ENCODE data around the gene CAPZB.

Gene CAPZB

GRCh38 chr1:19443326-19443725 is 42.0 kb downstream of the CAPZB start:
- Histone ChIP-seq H3K4me3 (ENCODE audit: low read length, poor library complexity, severe bottlenecking) (no peak overlapping the region), H3K9ac (ENCODE audit: low read depth, low read length, poor library complexity, severe bottlenecking) (no peak overlapping the region), H3F3A (ENCODE audit: low read depth) (no peaks in the 10 kb centered on the region), H3K9me3 (ENCODE audit: insufficient read depth, low read depth, low read length) (no peaks in the 10 kb centered on the region), H3K79me2 (ENCODE audit: insufficient read depth, low read length) (peaks cover 99% of the 10 kb centered on the region), H3K4me2 (ENCODE audit: low read depth, low read length, poor library complexity, severe bottlenecking) (no peak overlapping the region), H3K4me1 (ENCODE audit: insufficient read depth, low read length, poor library complexity, severe bottlenecking) (no peaks in the 10 kb centered on the region), H2AFZ (ENCODE audit: low read length) (no peak overlapping the region), H3K36me3 (ENCODE audit: insufficient read depth, low read length) (peaks cover 26% of the 10 kb centered on the region; the same call in 1 of the 2 replicates), H4K20me1 (ENCODE audit: insufficient read depth, low read length, poor library complexity, severe bottlenecking) (peaks cover 72% of the 10 kb centered on the region), H3K9me2 (replicated peaks; ENCODE audit: low read depth, low read length) (no peaks in the 10 kb centered on the region), H3K27me3 (ENCODE audit: insufficient read depth, low read length, poor library complexity, severe bottlenecking) (no peaks in the 10 kb centered on the region)
- TF ChIP-seq EZH2phosphoT487 (IDR thresholded peaks at IDR 0.05; ENCODE audit: borderline replicate concordance) = no peak
- TF ChIP-seq, protein P1, sequence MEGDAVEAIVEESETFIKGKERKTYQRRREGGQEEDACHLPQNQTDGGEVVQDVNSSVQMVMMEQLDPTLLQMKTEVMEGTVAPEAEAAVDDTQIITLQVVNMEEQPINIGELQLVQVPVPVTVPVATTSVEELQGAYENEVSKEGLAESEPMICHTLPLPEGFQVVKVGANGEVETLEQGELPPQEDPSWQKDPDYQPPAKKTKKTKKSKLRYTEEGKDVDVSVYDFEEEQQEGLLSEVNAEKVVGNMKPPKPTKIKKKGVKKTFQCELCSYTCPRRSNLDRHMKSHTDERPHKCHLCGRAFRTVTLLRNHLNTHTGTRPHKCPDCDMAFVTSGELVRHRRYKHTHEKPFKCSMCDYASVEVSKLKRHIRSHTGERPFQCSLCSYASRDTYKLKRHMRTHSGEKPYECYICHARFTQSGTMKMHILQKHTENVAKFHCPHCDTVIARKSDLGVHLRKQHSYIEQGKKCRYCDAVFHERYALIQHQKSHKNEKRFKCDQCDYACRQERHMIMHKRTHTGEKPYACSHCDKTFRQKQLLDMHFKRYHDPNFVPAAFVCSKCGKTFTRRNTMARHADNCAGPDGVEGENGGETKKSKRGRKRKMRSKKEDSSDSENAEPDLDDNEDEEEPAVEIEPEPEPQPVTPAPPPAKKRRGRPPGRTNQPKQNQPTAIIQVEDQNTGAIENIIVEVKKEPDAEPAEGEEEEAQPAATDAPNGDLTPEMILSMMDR (conservative IDR thresholded peaks at IDR 0.05; ENCODE audit: low read length) = no peak

- no peak overlapping the region for H3K4me3 ChIP-seq (ENCODE audit: low read length, poor library complexity, severe bottlenecking)
- H3K36me3 ChIP-seq (ENCODE audit: insufficient read depth, low read length) = peaks cover 27% of the 10 kb centered on the region; the same call in 1 of the 2 replicates
- H3K9me3 ChIP-seq (ENCODE audit: insufficient read depth, low read depth, low read length) = no peaks in the 10 kb centered on the region
- no peak overlapping the region for H3K9ac ChIP-seq (ENCODE audit: low read depth, low read length, poor library complexity, severe bottlenecking)
- H2AFZ ChIP-seq (ENCODE audit: low read length) = no peak overlapping the region
- no peaks in the 10 kb centered on the region for H3K4me1 ChIP-seq (ENCODE audit: insufficient read depth, low read length, poor library complexity, severe bottlenecking)
- H3K79me2 ChIP-seq (ENCODE audit: insufficient read depth, low read length) = peaks cover 99% of the 10 kb centered on the region
- peaks cover 76% of the 10 kb centered on the region for H4K20me1 ChIP-seq (ENCODE audit: insufficient read depth, low read length, poor library complexity, severe bottlenecking)
- no peak overlapping the region for H3K4me2 ChIP-seq (ENCODE audit: low read depth, low read length, poor library complexity, severe bottlenecking)
- no peaks in the 10 kb centered on the region for H3K9me2 ChIP-seq (replicated peaks; ENCODE audit: low read depth, low read length)
- TF ChIP-seq, protein P1 (conservative IDR thresholded peaks at IDR 0.05; ENCODE audit: low read length) = no peak
- TF ChIP-seq EZH2phosphoT487 (IDR thresholded peaks at IDR 0.05; ENCODE audit: borderline replicate concordance) = no peak
- no peaks in the 10 kb centered on the region for H3K27me3 ChIP-seq (ENCODE audit: insufficient read depth, low read length, poor library complexity, severe bottlenecking)
- H3F3A ChIP-seq (ENCODE audit: low read depth) = no peaks in the 10 kb centered on the region
Measured at GRCh38 chr1:19442154-19443096, 42.9 kb downstream of the CAPZB start.

GRCh38 chr1:19441048-19441780 is 44.1 kb downstream of the CAPZB start:
- no peaks in the 10 kb centered on the region for H3K27me3 ChIP-seq (ENCODE audit: insufficient read depth, low read length, poor library complexity, severe bottlenecking)
- H3K79me2 ChIP-seq (ENCODE audit: insufficient read depth, low read length) = peaks cover 99% of the 10 kb centered on the region
- H2AFZ ChIP-seq (ENCODE audit: low read length) = no peak overlapping the region
- H3K9ac ChIP-seq (ENCODE audit: low read depth, low read length, poor library complexity, severe bottlenecking) = no peak overlapping the region
- H3K9me3 ChIP-seq (ENCODE audit: insufficient read depth, low read depth, low read length) = no peaks in the 10 kb centered on the region
- H3K36me3 ChIP-seq (ENCODE audit: insufficient read depth, low read length) = peaks cover 39% of the 10 kb centered on the region; the same call in 1 of the 2 replicates
- no peaks in the 10 kb centered on the region for H3F3A ChIP-seq (ENCODE audit: low read depth)
- H3K4me1 ChIP-seq (ENCODE audit: insufficient read depth, low read length, poor library complexity, severe bottlenecking) = no peaks in the 10 kb centered on the region
- no peak overlapping the region for H3K4me3 ChIP-seq (ENCODE audit: low read length, poor library complexity, severe bottlenecking)
- H3K9me2 ChIP-seq (replicated peaks; ENCODE audit: low read depth, low read length) = no peaks in the 10 kb centered on the region
- peaks cover 81% of the 10 kb centered on the region for H4K20me1 ChIP-seq (ENCODE audit: insufficient read depth, low read length, poor library complexity, severe bottlenecking)
- no peak overlapping the region for H3K4me2 ChIP-seq (ENCODE audit: low read depth, low read length, poor library complexity, severe bottlenecking)
- TF ChIP-seq, protein P1 (conservative IDR thresholded peaks at IDR 0.05; ENCODE audit: low read length) = no peak
- no peak for TF ChIP-seq EZH2phosphoT487 (IDR thresholded peaks at IDR 0.05; ENCODE audit: borderline replicate concordance)

Measured in Loucy (cell line).